ENCODE measurements around the gene FAF2.
A peak's percentile ranks its signal among the peaks of the same experiment; 100 is the strongest.
"Not testable (repeated sequence)": the region's sequence is repeated elsewhere in the genome, so short reads cannot be mapped to it uniquely, and the experiment has no call there.

The FAF2 gene

GRCh38 chr5:176447978-176448608, at the start of gene FAF2:
Gene FAF2 (plus strand): TSS chr5:176448385. CDS start chr5:176448408, 23 bp downstream.
- DNase-seq, result peak; percentile 94 to 96

GRCh38 chr5:176400382-176401156, 47.6 kb upstream of the FAF2 start:
- DNase-seq, result no peak

- no peak for DNase-seq
Observed at GRCh38 chr5:176401281-176402205, 46.6 kb upstream of the FAF2 start.

GRCh38 chr5:176405656-176406435, 42.3 kb upstream of the FAF2 start:
- no peak for DNase-seq

GRCh38 chr5:176406436-176407052, 41.6 kb upstream of the FAF2 start:
- no peak for DNase-seq

- no peak for DNase-seq
Observed at GRCh38 chr5:176407456-176408251, 40.5 kb upstream of the FAF2 start.

GRCh38 chr5:176408252-176408573, 40.0 kb upstream of the FAF2 start:
- not testable (repeated sequence) for DNase-seq

GRCh38 chr5:176408590-176408989, 39.6 kb upstream of the FAF2 start:
- DNase-seq, result no peak

- DNase-seq, result no peak
Observed at GRCh38 chr5:176409765-176410164, 38.4 kb upstream of the FAF2 start.

- no peak for DNase-seq
Observed at GRCh38 chr5:176410486-176411180, 37.6 kb upstream of the FAF2 start.

GRCh38 chr5:176412517-176413254, 35.5 kb upstream of the FAF2 start:
- DNase-seq, result no peak

GRCh38 chr5:176413255-176413565, 35.0 kb upstream of the FAF2 start:
- no peak for DNase-seq

GRCh38 chr5:176413709-176414191, 34.4 kb upstream of the FAF2 start:
- DNase-seq, result no peak

- DNase-seq, result no peak
Observed at GRCh38 chr5:176414704-176415103, 33.5 kb upstream of the FAF2 start.

- no peak for DNase-seq
Observed at GRCh38 chr5:176415240-176415951, 32.8 kb upstream of the FAF2 start.

GRCh38 chr5:176415952-176416924, 31.9 kb upstream of the FAF2 start, which contains the start of gene CLTB:
Gene CLTB (minus strand): TSS chr5:176416539. CDS start chr5:176416363, 176 bp downstream.
- DNase-seq, result peak; percentile 83 to 86

GRCh38 chr5:176416965-176417364, 31.2 kb upstream of the FAF2 start:
- no peak for DNase-seq

GRCh38 chr5:176418251-176418650, 29.9 kb upstream of the FAF2 start:
- DNase-seq, result no peak
